RWPE1 (cell line): ENCODE measurements around the gene SMIM7.
A peak's percentile ranks its signal among the peaks of the same experiment; 100 is the strongest.

ENCODE experiments used
- CTCF ChIA-PET: fragments of 350-600 bp; sonication (Branson Sonifier 250); formaldehyde crosslinking; extraction: SDS; loops from one replicate; lab custom pipeline; 2021; lab: Yijun Ruan, JAX
- POLR2A ChIA-PET: fragments of 400-600 bp; formaldehyde crosslinking; extraction: SDS; loops from one replicate; lab custom pipeline; 2020; ENCODE audit warnings: antibody characterized with exemption; ENCODE audit not compliant: low non-redundant PET; lab: Yijun Ruan, JAX
- DNase-seq: peaks from one replicate; pipeline ENCODE4 v3.0.0; 2012; ENCODE audit warnings: low spot score
- H3K27ac ChIP-seq: fragments of 450-650 bp; 2 replicates; pipeline ENCODE4 v1.5.1; 2017
- TF ChIP-seq, protein P1 (sequence below): fragments of 450-650 bp; conservative IDR thresholded peaks from 2 replicates; pipeline ENCODE4 v1.5.1; 2017; ENCODE audit warnings: low read depth, mild to moderate bottlenecking

The SMIM7 gene

DNA sequence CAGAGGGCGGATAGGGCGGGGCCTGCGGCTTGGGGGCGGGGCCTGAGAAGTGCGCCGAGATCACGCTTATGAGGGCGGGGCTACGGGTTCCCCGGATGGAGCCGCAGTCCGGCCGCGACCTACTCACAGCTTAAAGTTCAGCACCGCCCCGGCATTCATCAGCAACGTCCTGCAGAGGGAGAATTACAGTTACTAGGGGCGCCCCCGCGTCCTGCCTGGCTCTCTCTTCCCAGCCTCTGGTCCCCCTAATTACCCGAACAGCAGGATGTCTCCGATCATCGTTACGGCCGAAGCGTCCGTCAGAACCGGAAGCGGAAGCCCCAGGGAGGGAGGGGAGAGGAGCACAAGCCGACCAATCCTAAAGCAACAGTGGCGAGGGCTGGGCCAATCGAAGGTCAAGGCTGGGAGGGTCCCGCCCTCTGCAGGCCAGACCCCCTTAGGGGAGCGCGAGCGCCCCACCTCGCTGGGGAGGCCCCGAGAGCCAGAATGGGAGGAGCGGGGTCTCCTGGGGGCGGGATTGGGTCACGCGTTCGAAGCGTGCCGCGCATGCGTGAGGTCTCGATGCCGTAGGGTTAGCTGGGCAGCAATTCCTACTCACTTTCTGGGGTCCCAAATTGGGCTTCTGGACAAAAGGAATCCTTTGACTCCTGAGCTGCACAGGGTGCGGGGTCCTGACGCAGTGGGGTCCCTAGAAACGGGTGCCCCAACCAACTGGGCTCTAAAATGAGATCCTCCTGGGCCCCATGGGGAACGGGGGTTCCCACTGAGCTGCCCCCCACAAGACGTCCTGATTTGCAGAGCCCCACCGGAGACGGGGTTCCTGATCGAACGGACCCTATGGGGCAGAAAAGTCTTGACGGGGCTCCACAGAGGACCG is at the start of gene SMIM7:
Gene SMIM7 (minus strand): TSS at position 313 of the 877 bp plus-strand sequence. CDS start 34 bp downstream, at position 279.
- peak; percentile 100 for DNase-seq
- CTCF ChIA-PET: interaction anchor here (0.5 to 1.7 kb wide), 4 partner anchors 17 to 1154 kb away, joined by 3 to 7 read pairs (median 3); partner anchors contain the start of gene USE1
- TF ChIP-seq, protein P1, sequence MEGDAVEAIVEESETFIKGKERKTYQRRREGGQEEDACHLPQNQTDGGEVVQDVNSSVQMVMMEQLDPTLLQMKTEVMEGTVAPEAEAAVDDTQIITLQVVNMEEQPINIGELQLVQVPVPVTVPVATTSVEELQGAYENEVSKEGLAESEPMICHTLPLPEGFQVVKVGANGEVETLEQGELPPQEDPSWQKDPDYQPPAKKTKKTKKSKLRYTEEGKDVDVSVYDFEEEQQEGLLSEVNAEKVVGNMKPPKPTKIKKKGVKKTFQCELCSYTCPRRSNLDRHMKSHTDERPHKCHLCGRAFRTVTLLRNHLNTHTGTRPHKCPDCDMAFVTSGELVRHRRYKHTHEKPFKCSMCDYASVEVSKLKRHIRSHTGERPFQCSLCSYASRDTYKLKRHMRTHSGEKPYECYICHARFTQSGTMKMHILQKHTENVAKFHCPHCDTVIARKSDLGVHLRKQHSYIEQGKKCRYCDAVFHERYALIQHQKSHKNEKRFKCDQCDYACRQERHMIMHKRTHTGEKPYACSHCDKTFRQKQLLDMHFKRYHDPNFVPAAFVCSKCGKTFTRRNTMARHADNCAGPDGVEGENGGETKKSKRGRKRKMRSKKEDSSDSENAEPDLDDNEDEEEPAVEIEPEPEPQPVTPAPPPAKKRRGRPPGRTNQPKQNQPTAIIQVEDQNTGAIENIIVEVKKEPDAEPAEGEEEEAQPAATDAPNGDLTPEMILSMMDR: no peak; the same call in 1 of the 2 replicates
- POLR2A ChIA-PET: interaction anchor here (0.9 to 1.4 kb wide), 3 partner anchors 13 to 74 kb away, joined by 3 to 6 read pairs (median 6); no protein-coding TSS in a partner anchor
- H3K27ac ChIP-seq: peak within 1 kb of the TSS; percentile 93

DNA sequence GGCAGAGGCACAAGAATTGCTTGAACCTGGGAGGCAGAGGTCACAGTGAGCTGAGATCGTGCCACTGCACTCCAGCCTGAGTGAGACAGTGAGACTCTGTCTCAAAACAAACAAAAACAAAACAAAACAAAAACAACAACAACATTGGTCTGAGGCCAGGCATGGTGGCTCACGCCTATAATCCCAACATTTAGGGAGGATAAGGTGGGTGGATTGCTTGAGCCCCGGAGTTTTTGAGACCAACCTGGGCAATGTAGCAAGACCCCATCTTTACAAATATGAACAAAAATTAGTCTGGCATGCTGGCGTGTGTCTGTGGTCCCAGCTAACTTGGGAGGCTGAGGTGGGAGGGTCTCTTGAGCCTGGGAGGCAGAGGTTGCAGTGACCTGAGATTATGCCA is 43.7 kb upstream of the SMIM7 start:
- H3K27ac ChIP-seq: no peak overlapping the region
- DNase-seq: no peak
- ChIA-PET CTCF (interaction anchor here (2.2 kb wide), 1 partner anchor 11 kb away, joined by 8 read pairs; no protein-coding TSS in a partner anchor), POLR2A (interaction anchor here (0.6 kb wide), 1 partner anchor 25 kb away, joined by 3 read pairs; no protein-coding TSS in a partner anchor)
- TF ChIP-seq, protein P1: no peak

DNA sequence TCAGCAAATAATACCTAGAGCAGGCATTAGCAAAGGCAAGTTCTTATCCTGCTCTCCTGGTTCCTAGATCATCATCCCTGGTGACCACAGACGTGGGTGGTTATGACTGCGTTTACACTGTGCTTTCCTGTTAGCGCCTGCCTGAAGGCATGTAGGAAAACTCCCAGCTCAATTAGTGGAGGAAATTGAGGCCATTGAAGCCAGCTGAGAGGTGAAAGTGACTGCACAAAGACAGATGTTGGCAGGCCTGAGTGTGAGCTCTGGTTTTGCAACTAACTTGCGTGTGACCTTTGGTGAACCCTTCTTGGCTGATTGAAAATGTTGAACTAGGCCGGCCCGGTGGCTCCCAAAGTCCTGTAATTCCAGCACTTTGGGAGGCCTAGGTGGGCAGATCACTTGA is 42.2 kb upstream of the SMIM7 start:
- peak overlapping the region; percentile 78 for H3K27ac ChIP-seq

DNA sequence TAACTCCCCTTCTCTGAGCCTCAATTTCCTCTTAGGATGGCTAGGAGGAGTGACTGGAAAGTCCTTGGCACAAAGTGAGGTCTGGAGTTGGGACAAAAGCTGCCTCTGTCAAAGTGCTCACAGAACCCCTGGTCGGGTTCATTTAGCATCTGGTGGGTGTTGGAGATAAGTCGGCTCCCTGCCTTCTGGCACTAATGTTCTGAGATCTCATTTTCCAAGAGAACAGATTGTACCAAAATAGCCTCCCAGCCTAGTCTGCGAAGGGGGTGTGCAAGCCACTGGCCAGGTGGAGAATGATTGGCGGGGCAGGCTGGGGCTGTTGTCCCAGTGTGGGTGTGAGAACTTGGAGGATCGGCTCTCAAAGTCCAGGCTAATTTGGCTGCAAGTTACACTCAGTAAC is 39.0 kb upstream of the SMIM7 start:
- no peak for DNase-seq
- ChIA-PET CTCF (no interaction called here), POLR2A (no interaction called here)
- peak overlapping the region; percentile 20; the same call in 1 of the 2 replicates for H3K27ac ChIP-seq
- TF ChIP-seq, protein P1: no peak

More for the DNA sequence above, 42.2 kb upstream of the SMIM7 start:
- TF ChIP-seq, protein P1: no peak
- CTCF ChIA-PET: interaction anchor here (1.0 to 1.9 kb wide), 2 partner anchors 13 to 14 kb away, joined by 3 to 5 read pairs; no protein-coding TSS in a partner anchor
- POLR2A ChIA-PET: interaction anchor here (0.6 kb wide), 1 partner anchor 29 kb away, joined by 3 read pairs; no protein-coding TSS in a partner anchor
- DNase-seq: peak; percentile 84

DNA sequence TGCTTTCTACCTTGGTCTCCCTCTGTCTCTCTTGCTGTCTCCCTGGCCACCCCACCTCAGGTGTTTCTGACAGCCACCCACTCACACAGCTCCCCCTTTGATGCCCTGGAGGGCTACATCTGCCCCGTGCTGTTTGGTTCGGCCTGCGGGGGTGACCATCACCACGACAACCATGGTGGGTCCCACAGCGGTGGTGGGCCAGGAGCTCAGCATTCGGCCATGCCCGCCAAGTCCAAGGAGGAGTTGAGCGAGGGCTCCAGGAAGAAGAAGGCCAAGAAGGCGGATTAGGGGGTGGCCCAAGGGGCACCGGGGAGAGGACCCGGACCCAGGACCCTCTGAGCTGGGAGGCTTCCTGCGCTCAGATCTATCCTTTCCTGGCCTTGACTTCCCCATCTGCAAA is 28.1 kb upstream of the SMIM7 start:
- TF ChIP-seq, protein P1: no peak
- DNase-seq: no peak
- ChIA-PET POLR2A (interaction anchor here (0.7 kb wide), 1 partner anchor 148 kb away, joined by 3 read pairs; no protein-coding TSS in a partner anchor), CTCF (interaction anchor here (0.6 to 1.0 kb wide), 3 partner anchors 10 to 19 kb away, joined by 3 to 9 read pairs (median 3); no protein-coding TSS in a partner anchor)
- no peak overlapping the region for H3K27ac ChIP-seq

DNA sequence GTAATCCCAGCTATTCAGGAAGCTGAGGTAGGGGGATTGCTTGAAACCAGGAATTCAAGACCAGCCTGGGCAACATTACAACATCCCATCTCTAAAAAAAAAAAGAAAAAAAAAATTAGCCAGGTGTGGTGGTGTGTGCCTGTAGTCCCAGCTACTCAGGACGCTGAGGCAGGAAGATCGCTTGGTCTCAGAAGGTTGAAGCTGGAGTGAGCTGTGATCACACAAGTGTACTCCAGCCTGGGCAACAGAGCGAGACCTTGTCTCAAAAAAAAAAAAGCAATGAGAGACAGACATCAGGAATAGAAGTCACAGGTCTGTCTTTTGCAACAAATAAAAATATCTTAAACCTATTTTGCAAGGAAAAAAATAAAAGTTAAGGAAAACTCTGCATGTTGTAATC is 24.3 kb upstream of the SMIM7 start:
- no peak overlapping the region for H3K27ac ChIP-seq
- TF ChIP-seq, protein P1: no peak
- POLR2A ChIA-PET: no interaction called here
- CTCF ChIA-PET: interaction anchor here (0.8 to 1.3 kb wide), 2 partner anchors 18 to 203 kb away, joined by 3 to 5 read pairs; no protein-coding TSS in a partner anchor
- DNase-seq: no peak
